Endometrial microvascular endothelial cells (primary cell): ENCODE results near the gene USP46. TPM values are rescaled to one million over a fixed set of nuclear protein-coding genes. Genes with fewer than 3 reads are reported as not detected.

Experiments used
- in situ Hi-C: cut with HindIII; loops from 2 replicates; pipeline ENCODE4 v1.10.0; 2017; ENCODE audit warnings: low sequenced_read_pairs, low pct_unique_long_range_greater_than_20kb; ENCODE audit errors: inconsistent ontology term
- total RNA-seq: library from RNA; depleted of rRNA; stranded (reverse); fragments of >200 nt; gene quantifications from one replicate; pipeline ENCODE4 v1.2.3, GENCODE V29; 2015; ENCODE audit errors: inconsistent ontology term

USP46 gene
- total RNA-seq, 1 donor from 2014 or later, result 15.1 TPM

DNA sequence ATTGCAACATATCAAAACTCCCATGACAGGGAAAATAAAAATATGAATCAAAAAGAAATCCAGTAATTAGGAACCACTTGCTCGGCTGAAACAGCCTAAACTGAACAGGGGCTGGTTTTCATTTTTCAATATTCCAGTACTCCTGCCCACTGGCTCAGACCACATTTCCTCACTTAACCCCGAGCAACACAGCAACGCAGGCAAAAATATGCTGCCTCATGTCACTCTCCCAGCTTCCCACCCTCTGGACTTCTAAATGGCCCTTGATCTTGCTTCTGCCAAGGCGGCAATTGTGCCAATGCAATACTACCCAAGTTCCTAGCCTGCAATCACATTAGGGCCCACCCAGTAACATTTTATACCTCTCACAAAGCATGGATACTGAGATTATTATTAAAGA is 30.6 kb downstream of the USP46 start:
- in situ Hi-C loops, result no loop called here

DNA sequence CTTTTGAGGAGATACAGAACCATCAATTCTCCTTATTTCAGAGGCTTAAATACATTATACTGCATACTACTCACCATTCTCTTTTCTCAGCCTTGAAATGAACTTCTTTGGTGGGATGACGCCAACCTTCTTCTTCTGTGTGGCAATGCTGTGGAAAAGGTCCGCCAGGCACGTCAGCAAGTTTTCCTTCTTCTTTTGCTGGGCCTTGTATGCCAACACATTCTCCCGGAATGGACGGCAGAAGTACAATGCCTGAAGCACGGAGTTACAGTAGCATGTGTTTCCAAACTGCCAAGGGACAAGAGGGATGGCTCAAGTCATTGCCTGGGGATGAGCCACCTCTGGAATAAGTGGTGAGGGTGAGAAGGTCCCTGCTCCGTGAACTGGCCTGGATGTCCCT is 31.2 kb downstream of the USP46 start:
- in situ Hi-C loops, result no loop called here

DNA sequence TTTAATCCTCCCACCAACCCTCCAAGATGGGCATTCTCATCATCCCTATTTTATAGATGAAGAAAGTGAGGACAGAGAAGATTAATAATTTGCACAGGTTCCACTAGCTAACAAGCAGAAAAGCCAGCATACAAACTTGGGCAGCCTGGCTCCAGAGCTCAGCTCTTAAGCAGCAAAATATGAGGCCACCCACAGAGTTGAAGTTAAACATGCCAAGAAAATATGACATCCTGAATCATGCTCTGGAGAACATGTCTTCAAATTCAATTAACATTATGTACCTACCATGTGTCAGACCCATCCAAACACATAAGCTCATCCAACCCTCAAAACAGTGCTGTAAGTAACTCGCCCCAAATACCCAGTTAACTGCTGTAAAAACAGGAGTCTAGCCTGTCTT is 33.9 kb downstream of the USP46 start:
- in situ Hi-C loops, result no loop called here

DNA sequence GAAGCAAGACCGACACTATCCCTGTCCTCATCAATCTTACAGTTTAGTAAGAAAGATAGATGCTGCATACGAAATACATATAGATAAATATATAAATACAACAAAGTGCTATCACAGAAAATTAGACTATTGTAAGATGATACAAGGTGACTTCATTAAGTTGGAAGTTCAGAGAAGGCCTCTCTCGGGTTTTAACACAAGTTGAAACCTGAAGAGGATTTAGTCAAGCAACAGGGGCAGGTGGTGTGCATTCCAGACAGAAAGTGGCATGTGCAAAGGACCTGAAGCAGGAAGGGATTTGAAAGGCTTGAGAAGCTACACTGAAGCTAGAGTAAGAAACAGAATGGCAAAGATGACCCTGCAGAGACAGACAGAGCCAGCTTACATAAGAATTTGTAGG is 36.5 kb downstream of the USP46 start:
- in situ Hi-C loops, result no loop called here

DNA sequence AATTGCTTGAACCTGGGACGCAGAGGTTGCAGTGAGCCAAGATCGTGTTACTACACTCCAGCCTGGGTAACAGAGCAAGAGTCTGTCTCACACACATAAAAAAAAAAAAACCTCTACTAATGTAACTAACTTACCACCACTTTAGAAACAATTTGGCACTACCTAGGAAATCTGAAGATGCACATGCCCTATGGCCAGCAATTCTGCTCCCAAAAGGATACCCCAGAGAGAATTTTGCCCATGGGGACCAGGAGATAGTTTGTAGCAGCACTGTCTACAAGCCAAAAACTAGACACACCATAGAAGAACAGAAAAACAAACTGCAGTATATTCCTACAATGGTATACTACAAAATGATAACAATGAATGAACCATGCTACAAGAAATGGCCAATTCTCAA is 37.5 kb downstream of the USP46 start:
- in situ Hi-C loops, result no loop called here

DNA sequence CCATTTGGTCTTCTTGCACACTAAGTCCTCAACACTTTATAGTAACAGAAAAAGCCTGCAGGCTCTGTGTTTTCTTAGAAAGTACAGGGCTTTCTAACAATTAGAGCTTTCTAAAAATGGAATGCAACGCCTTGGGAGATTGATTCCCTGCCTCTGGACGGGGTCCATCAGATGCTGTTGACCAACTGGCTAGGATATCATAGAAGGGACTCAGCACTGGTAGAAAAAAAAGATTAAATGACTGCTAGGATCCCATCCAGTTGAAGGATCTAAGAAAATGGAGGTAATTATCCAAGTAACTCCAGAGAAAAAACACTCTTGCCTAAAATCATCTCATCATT is 39.5 kb downstream of the USP46 start:
- in situ Hi-C loops, result no loop called here

DNA sequence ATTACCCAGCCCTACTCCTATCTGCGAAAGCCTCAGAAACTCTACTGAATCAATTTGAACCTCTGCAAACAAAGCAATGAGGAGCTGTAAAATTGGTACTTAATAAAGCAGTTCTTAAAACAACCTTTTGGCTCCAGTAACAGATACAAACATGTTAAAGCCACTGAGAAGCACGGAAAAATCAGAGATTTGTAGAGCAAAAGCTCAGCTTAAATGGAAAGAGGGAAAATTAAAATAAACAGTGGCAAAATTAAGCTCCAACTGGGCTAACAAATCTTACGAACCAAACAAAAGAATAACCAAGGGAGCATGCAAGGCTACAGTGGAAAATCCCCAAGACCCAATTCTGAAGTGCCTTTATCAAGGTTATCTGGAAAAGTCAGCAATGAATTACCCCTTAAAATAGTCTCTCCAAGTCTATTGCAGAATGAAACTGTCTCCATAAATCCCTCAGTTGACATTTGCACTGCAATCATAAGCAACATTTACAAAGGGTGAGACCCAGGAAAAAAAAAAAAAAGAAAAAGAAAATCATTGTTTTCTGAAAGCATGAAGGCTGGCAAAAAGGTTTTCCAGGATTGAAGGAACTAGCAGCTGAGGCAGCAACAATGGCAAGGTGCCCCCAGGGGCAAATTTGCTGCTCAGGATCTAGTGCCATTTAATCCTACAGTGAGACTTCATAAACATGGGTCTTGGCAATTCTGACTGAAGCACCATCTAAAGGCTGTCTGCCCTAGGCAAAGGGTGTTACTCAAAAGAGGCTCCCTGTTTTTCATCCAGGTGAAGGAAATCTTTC is 40.1 kb downstream of the USP46 start:
- in situ Hi-C loops, result no loop called here

DNA sequence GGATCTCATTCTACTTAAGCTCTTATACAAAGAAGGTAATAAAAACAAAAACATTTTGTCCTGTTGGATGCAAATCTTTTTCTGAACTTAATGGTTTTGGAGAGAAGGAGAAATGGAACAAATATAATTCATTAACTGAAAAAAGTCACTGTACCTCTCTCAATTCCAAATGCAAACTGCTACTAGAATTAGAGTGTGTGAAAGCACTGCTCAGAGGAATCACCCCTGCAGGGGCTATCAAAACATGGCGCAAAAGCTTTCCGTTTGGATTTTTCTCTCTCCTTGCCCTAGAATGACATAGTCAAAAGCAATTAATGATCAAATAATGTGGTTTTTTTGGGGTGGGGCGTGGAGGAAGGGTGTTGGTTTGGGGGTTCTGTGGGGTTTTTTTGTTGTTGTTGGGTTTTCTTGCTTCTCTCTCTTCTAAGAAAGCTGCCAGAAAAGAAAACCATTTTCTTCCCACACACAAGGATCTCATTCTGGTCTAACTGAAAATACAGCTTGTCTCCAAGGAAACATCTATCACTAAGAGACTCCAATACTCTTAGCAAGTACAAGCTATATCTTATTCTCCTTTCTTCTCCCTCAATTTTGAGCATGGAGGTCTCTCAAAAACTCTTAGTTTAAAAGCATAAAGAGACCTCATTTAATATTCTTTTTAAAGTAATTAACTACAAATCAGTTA is 41.6 kb downstream of the USP46 start:
- in situ Hi-C loops, result no loop called here

DNA sequence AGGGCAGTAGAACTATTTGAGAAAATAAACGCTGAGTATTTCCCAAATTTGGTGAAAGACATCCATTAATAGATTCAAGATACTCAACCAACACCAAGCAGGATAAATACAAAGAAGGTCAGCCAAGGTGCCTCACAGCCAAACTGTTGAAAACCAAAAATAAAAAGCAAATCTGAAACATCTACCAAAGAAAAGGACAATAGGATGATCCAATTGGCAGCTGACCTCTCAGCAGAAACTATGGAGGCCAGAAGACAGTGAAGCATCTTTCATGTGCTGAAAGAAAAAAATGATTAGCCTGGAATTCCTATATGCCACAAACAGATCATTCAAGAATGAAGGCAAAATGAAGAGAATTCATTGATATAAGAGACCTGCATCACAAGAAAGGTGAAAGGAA is 44.9 kb downstream of the USP46 start:
- in situ Hi-C loops, result no loop called here

DNA sequence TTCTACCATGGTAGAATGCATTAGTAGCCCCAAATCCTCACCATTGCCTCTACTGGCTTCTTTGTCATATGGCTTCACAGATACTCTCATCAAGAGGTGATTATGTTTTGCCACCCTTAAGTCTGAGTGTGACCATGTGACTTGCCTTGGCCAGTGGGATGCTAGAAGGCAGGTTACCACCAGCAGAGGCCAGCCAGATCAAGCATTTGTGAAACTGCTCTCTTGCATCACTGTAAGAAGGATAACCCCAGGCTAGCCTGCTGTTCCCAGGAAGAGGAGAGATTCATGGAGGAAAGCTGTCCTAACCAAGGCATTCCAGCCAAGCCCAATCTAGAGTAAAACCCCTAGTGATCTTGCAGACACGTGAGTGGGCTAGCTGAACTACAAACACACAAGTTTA is 46.8 kb downstream of the USP46 start:
- in situ Hi-C loops, result no loop called here

DNA sequence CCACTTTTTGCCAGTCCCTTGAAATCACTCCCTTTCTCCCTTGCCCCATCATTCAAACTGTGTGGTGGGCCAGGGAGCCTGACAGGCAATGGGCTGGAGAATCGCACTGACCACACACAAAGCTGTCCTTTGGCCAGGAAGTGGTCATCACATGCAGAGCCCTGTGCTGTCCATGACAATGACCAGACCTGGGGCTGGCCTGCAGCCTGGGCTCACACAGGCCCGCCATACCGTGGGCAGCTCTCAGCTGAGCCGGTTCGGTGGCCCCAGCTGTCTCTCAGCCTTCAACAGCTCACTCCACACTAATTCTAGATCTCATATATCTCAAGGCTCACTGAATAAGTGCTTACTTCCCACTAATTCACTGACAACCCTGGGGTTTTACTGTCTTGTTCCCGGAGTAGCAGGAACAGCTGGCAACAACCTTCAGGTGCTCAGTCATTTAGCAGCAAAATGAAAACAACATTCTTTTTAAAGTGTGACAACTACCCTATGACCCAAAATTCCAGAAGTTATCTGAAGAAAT is 48.0 kb downstream of the USP46 start:
- in situ Hi-C loops, result no loop called here

DNA sequence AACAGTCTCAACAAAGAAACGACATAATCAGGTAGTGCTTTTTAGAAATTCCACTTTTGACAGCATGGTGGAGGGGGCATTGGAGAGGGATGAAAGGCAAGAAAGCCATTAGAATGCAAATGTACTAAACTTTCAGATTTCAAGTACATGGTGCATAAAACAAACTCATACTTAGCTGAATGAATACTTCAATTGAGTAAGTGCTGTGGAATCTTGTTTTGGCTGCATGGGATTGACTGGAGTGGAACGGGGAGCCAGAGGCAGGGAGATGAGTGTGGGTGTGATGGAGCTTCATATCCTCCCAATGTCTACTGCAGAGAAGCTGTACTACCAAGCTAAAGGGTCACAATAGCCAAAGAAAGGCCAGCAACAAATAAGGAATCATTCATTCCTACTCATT is 52.4 kb downstream of the USP46 start:
- in situ Hi-C loops, result no loop called here

DNA sequence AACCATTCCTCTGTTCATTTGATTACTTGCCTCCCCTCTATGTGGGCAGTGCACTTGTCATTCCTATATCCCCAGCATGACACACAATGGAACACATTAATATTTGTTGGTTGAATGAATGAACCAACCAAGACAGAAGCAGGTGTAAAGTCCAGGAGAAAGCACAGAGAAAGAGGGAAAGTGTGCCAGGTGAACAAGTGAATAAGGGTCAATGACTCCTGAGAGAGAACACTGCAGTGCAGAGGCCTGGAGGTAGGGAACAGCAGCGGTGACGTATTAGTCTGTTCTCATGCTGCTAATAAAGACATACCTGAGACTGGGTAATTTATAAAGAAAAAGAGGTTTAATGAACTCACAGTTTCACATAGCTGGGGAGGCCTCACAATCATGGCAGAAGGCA is 53.1 kb downstream of the USP46 start:
- in situ Hi-C loops, result no loop called here

DNA sequence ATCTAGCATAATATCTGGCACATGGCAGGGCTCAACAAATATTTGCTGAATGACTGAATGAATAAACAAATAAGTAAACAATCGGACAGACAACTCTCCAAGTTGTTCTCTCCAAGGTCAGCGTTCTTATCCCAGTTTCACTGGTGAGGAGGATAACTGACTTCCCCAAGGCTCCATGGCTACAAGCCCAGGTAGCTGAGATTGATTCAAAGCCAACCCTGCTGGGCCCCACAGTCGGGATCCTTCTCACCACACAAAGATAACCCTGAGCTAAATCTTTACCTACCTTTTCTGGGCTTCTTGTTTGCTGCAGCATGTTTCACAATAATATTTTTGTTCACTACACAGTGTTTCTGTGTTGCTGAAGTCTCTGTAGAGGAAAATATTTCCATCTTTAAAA is 54.9 kb downstream of the USP46 start:
- in situ Hi-C loops, result no loop called here

DNA sequence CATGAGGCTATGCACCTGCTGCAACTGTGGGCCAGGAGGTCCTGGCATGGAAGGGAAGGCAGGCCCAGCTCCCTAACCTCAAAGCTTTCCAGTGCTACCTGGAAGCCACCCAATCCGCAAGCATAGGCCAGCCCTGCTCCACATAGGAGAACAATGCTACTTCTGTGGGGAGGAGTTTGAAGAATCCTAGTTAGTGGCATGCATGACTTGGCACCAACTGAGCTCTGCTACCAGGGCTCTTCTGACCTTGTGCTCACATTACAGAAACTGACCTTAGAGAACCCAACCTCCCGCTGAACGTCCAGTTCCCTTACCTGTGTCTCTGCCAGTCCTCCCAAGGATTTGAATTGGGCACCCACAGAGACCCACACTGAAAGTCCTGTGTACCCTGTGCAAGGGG is 58.8 kb downstream of the USP46 start:
- in situ Hi-C loops, result no loop called here

DNA sequence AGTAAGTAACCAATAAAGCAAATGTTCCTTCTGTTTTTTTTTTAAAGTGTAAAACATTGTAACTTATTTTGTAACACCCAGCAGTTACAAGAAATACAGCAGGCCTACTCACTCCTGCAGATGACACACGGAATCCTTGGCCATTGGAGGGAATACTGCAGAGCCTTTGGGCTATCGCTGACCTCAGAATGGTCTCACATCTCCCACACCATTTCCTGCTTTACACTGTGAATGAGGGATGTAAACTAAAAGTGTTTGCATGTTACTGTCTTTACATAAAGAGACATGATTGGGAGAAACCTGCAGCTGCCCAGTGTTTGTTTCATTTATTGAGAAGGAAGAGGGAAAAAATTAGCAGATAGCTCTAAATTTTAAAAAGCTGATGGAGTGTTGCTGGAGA is 64.1 kb downstream of the USP46 start:
- in situ Hi-C loops, result no loop called here

DNA sequence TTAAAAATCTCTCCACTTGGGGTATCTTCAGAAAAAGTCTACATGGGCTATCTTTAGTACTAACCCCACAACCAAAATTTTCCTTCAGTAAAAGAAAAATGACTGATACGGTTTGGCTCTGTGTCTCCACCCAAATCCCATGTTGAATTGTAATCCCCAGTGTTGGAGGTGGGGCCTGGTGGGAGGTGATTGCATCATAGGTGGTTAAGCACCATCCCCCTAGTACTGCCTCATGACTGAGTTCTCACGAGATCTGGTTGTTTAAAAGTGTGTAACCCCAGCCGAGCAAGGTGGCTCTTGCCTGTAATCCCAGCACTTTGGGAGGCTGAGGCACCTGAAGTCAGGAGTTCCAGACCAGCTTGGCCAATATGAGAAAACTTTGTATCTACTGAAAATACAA is 66.8 kb downstream of the USP46 start:
- in situ Hi-C loops, result no loop called here

DNA sequence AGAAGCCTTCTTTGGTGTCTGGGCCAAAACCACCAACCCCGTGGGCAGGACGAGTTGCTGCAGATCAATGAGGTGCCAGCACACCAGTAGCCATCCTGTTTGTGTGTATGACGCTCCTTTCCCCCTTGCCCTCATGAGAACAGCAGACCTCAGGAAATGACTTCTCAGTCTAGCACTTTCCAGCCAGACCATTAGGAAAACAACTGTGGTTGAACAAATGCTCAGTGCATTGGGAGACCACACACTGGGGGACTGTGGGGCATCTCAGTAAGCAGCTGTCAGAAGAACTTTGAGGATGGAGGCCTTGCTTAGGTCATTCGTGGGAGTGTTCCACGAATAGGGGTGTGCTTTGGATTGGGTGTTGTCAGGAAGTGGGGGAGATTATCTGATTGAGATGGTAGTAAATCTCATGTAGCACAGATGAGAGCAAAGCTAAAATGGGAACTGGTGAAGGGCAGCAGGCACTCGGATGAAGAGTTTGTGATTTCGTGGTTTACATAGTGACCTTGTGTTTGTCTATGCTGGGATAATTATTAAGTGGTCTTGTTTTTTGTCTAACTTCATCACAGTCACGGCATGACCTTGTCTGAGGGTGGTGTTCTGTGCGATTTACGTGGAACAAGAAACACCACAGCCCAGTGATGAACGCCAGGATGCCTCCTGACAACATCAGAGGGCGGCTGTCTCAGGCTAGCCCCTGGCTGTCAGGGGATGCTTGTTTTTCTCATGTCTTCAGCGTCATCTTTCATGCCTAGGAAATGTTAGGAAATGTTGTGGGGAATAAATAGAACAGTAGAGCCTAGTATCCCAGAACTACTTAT is 70.1 kb downstream of the USP46 start:
- in situ Hi-C loops, result no loop called here

DNA sequence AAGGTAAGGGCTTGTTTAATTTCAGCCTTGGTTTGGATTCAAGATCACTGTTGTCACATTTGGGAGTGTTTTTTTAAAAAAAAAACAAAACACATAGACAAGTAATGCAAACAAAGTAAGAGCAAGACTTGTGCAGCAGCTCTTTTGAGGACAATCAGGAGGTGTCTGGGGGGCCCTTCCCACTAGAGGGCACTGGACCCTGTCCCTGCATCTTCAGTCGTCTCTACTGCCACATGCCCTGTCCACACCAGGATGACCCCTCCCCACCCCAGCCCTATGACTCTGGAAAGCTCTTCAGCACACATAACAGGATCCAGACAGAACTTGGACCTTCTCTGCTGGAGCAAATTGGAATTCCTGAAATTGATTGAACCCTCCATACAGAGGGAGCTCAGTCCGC is 71.0 kb downstream of the USP46 start:
- in situ Hi-C loops, result no loop called here

DNA sequence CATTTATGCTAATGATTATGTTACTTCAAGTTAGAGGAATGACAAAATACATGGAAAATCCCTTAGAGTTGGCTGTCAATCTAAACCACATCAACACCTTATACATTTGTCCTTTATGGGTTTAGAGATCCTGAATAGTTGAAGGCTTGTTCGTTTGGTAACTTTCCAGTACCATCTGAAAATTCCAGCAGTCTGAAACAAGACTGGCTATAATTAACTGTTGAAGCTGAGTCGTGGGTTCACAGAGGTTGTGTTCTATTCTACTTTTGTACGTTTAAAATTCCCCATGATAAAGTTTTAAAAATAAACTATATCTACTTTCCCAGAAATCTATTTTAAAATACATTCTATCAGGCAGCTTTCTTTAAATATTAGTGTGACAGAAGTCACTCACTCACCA is 73.0 kb downstream of the USP46 start:
- in situ Hi-C loops, result no loop called here
